AG09309 (cell line): Measurements from ENCODE around the gene FRMPD1.
A peak's percentile ranks its signal among the peaks of the same experiment; 100 is the strongest.

Experiments
- DNase-seq: peaks from one replicate; pipeline ENCODE4 v3.0.0-alpha.2; 2010; ENCODE audit warnings: low read depth
- H3K4me3 ChIP-seq: 2 replicates; pipeline ENCODE4 v1.5.1; 2011; ENCODE audit warnings: mild to moderate bottlenecking, low read depth, low read length, moderate library complexity; ENCODE audit not compliant: control insufficient read depth
- CTCF ChIP-seq: IDR thresholded peaks from 2 replicates; pipeline ENCODE4 v1.5.1; 2011; ENCODE audit warnings: mild to moderate bottlenecking, low read depth, low read length, inconsistent platforms; ENCODE audit not compliant: insufficient read depth, control insufficient read depth; ENCODE audit errors: missing control alignments

The FRMPD1 gene

GRCh38 chr9:37622462-37622861 lies 28.3 kb upstream of the FRMPD1 start:
- no peak for TF ChIP-seq CTCF
- H3K4me3 ChIP-seq, result no peak overlapping the region
- DNase-seq, result peak; percentile 20

GRCh38 chr9:37623267-37623666 lies 27.5 kb upstream of the FRMPD1 start:
- no peak overlapping the region for H3K4me3 ChIP-seq
- no peak for DNase-seq
- TF ChIP-seq CTCF, result no peak

- H3K4me3 ChIP-seq, result no peak overlapping the region
- no peak for DNase-seq
- no peak for TF ChIP-seq CTCF
Observed at GRCh38 chr9:37624073-37624472, 26.7 kb upstream of the FRMPD1 start.

GRCh38 chr9:37625036-37625757 lies 25.6 kb upstream of the FRMPD1 start:
- DNase-seq, result no peak
- no peak for TF ChIP-seq CTCF
- H3K4me3 ChIP-seq, result no peak overlapping the region

GRCh38 chr9:37625758-37626147 lies 25.0 kb upstream of the FRMPD1 start:
- no peak for TF ChIP-seq CTCF

GRCh38 chr9:37626708-37627292 lies 24.0 kb upstream of the FRMPD1 start:
- H3K4me3 ChIP-seq, result no peak overlapping the region
- no peak for TF ChIP-seq CTCF
- no peak for DNase-seq

More at GRCh38 chr9:37625758-37626147, 25.0 kb upstream of the FRMPD1 start:
- H3K4me3 ChIP-seq, result no peak overlapping the region
- no peak for DNase-seq

- no peak overlapping the region for H3K4me3 ChIP-seq
- DNase-seq, result no peak
- TF ChIP-seq CTCF, result no peak
Observed at GRCh38 chr9:37632479-37632878, 18.3 kb upstream of the FRMPD1 start.
